A549 (cell line): ENCODE data around the gene MYBPC2.

Experiments used
- CTCF ChIP-seq: fragments of >200 bp; sonication (Bioruptor Twin); formaldehyde crosslinking; IDR thresholded peaks from 3 replicates; pipeline ENCODE4 v1.5.1; 2016
- JUN ChIP-seq, 2 experiments: fragments of >200 bp; sonication (Bioruptor Twin); formaldehyde crosslinking; IDR thresholded peaks; 2 replicates in 1 of 2; 3 replicates in 1 of 2; pipeline ENCODE4 v1.6.1; 2016 to 2017
- KDM1A ChIP-seq: fragments of 200-600 bp; sonication (generic); IDR thresholded peaks from 2 replicates; pipeline ENCODE4 v1.6.1; 2016; ENCODE audit warnings: low read depth, mild to moderate bottlenecking
- KDM5A ChIP-seq: fragments of 200-600 bp; sonication (generic); IDR thresholded peaks from 2 replicates; pipeline ENCODE4 v1.6.1; 2016; ENCODE audit warnings: antibody characterized with exemption, mild to moderate bottlenecking
- POLR2A ChIP-seq: IDR thresholded peaks from 2 replicates; pipeline ENCODE4 v1.6.1; 2012; ENCODE audit warnings: mild to moderate bottlenecking, low read length
- RARB ChIP-seq: fragments of 250-450 bp; sonication (Bioruptor Pico); IDR thresholded peaks from 2 replicates; pipeline ENCODE4 v1.8.0; 2021; ENCODE audit warnings: mild to moderate bottlenecking, moderate library complexity
- REST ChIP-seq: fragments of 200-600 bp; sonication (generic); IDR thresholded peaks from 2 replicates; pipeline ENCODE4 v1.6.1; 2016; ENCODE audit warnings: antibody characterized with exemption, mild to moderate bottlenecking, moderate library complexity
- RFX5 ChIP-seq: fragments of 450-650 bp; IDR thresholded peaks from 2 replicates; pipeline ENCODE4 v1.7.1; 2014; ENCODE audit warnings: antibody characterized with exemption, mild to moderate bottlenecking, moderate library complexity
- RNF2 ChIP-seq: fragments of 200-600 bp; sonication (generic); IDR thresholded peaks from 2 replicates; pipeline ENCODE4 v1.6.1; 2016; ENCODE audit warnings: low read depth, mild to moderate bottlenecking, antibody characterized with exemption, moderate library complexity, borderline replicate concordance
- TP53 ChIP-seq: fragments of 250-450 bp; sonication (Bioruptor Pico); IDR thresholded peaks from 2 replicates; pipeline ENCODE4 v1.5.0; 2021; ENCODE audit warnings: mild to moderate bottlenecking, moderate library complexity

GRCh38 chr19:50410109-50410508, 22.6 kb upstream of the MYBPC2 start:
- TF ChIP-seq RFX5 (no peak), POLR2A (no peak), KDM1A (no peak), CTCF (no peak), RNF2 (no peak), JUN (IDR thresholded peaks at IDR 0.05) (no peak), TP53 (no peak), REST (no peak), RARB (no peak), KDM5A (no peak)
